AG04450 (cell line): Measurements from ENCODE around the gene SARDH. TPM values are rescaled to one million over a fixed set of nuclear protein-coding genes. Genes with fewer than 3 reads are reported as not detected.

Source experiments
- CTCF ChIA-PET: fragments of 300-600, 350-600 bp; formaldehyde crosslinking; extraction: SDS; loops from one replicate; lab custom pipeline; 2022; ENCODE audit warnings: antibody characterized with exemption, inconsistent platforms; lab: Charles Lee
- POLR2A ChIA-PET: fragments of 350-600 bp; formaldehyde crosslinking; extraction: SDS; loops from one replicate; lab custom pipeline; 2021; ENCODE audit warnings: antibody characterized with exemption, inconsistent platforms; lab: Yijun Ruan, JAX
- DNase-seq: peaks from one replicate; pipeline ENCODE4 v3.0.0-alpha.2; 2011; ENCODE audit warnings: low read depth, low spot score
- H3K27ac ChIP-seq: one replicate; pipeline ENCODE4 v1.5.1; 2012; ENCODE audit warnings: low read depth, low read length, control low read depth
- H3K27me3 ChIP-seq: one replicate; pipeline ENCODE4 v1.6.0; 2012; ENCODE audit warnings: low read length; ENCODE audit not compliant: control insufficient read depth, insufficient read depth
- H3K4me3 ChIP-seq: 2 replicates; pipeline ENCODE4 v1.5.1; 2011; ENCODE audit warnings: mild to moderate bottlenecking, low read depth, low read length, control low read depth
- H3K9me3 ChIP-seq: 2 replicates; pipeline ENCODE4 v1.5.1; 2012; ENCODE audit warnings: low read length; ENCODE audit not compliant: control insufficient read depth, insufficient read depth
- polyA plus RNA-seq: library from polyadenylated mRNA; depleted of rRNA; stranded (reverse); fragments of >200 nt; gene quantifications from 2 replicates; pipeline ENCODE4 v1.2.3, GENCODE V29; 2011
- TF ChIP-seq, protein P1 (sequence below): IDR thresholded peaks from 2 replicates; pipeline ENCODE4 v1.5.1; 2011; ENCODE audit warnings: low read depth, low read length, control low read depth, inconsistent platforms

Gene SARDH
- polyA plus RNA-seq, 1 experiment, result 1.3 TPM

DNA sequence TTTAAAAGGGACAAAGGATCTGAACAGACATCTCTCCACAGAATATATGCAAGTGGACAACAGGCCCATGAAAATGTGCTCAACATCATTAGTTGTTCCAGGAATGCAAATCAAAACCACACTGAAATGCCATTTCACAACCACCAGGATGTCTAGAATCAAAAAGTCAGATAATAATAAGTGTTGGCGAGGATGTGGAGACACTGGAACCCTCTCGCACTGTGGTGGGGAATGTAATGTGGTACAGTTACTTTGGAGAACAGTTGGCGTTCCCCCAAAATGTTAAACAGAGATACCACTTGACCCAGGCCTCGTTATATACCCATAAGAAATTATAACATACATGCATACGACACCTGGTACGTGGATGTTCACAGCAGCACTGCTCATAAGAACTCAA is 38.6 kb downstream of the SARDH start:
- no peak for DNase-seq
- TF ChIP-seq, protein P1, sequence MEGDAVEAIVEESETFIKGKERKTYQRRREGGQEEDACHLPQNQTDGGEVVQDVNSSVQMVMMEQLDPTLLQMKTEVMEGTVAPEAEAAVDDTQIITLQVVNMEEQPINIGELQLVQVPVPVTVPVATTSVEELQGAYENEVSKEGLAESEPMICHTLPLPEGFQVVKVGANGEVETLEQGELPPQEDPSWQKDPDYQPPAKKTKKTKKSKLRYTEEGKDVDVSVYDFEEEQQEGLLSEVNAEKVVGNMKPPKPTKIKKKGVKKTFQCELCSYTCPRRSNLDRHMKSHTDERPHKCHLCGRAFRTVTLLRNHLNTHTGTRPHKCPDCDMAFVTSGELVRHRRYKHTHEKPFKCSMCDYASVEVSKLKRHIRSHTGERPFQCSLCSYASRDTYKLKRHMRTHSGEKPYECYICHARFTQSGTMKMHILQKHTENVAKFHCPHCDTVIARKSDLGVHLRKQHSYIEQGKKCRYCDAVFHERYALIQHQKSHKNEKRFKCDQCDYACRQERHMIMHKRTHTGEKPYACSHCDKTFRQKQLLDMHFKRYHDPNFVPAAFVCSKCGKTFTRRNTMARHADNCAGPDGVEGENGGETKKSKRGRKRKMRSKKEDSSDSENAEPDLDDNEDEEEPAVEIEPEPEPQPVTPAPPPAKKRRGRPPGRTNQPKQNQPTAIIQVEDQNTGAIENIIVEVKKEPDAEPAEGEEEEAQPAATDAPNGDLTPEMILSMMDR, result no peak
- Histone ChIP-seq H3K4me3 (no peak overlapping the region), H3K9me3 (peaks cover 2% of the 10 kb centered on the region; the same call in 1 of the 2 replicates), H3K27me3 (peaks cover 8% of the 10 kb centered on the region), H3K27ac (no peak overlapping the region)
- ChIA-PET CTCF (no interaction called here), POLR2A (no interaction called here)

- TF ChIP-seq, protein P1, result no peak
- POLR2A ChIA-PET, result no interaction called here
- Histone ChIP-seq H3K4me3 (no peak overlapping the region), H3K27me3 (peaks cover 2% of the 10 kb centered on the region), H3K27ac (no peak overlapping the region), H3K9me3 (no peaks in the 10 kb centered on the region)
- DNase-seq, result no peak
- CTCF ChIA-PET, result no interaction called here
Observed at GRCh38 chr9:133696071-133696472, 42.1 kb downstream of the SARDH start.

DNA sequence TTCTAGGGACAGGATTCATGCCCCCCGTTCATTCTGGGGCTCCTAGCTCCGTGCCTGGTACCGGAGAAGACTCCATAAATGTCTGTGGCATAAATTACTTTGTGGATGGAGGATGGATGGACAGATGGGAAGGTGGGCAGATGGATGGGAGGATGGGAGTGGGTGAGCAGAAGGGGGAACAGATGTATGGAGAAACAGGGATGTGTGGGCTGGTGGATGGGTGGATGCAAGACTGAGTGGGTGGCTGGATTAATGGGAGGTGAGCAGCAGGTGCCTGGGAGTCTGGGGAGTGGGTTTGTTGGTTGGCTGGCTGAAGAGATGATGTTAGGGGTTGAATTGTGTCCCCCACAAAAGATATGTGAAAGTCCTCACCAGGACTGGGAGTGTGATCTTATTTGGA is 43.5 kb downstream of the SARDH start:
- POLR2A ChIA-PET, result no interaction called here
- Histone ChIP-seq H3K4me3 (no peak overlapping the region), H3K27me3 (peaks cover 2% of the 10 kb centered on the region), H3K9me3 (no peaks in the 10 kb centered on the region), H3K27ac (no peak overlapping the region)
- no peak for DNase-seq
- CTCF ChIA-PET, result no interaction called here
- TF ChIP-seq, protein P1, result no peak

GRCh38 chr9:133693703-133694529 is 44.2 kb downstream of the SARDH start:
- no peak for DNase-seq
- ChIA-PET POLR2A (no interaction called here), CTCF (no interaction called here)
- Histone ChIP-seq H3K27me3 (no peaks in the 10 kb centered on the region), H3K9me3 (no peaks in the 10 kb centered on the region), H3K27ac (no peak overlapping the region), H3K4me3 (no peak overlapping the region)
- TF ChIP-seq, protein P1, result no peak

- CTCF ChIA-PET, result no interaction called here
Observed at GRCh38 chr9:133693116-133693515, 45.0 kb downstream of the SARDH start.

More at GRCh38 chr9:133693116-133693515, 45.0 kb downstream of the SARDH start:
- Histone ChIP-seq H3K9me3 (no peaks in the 10 kb centered on the region; the same call in 1 of the 2 replicates), H3K27ac (no peak overlapping the region), H3K27me3 (no peaks in the 10 kb centered on the region), H3K4me3 (no peak overlapping the region)
- no peak for DNase-seq
- TF ChIP-seq, protein P1, result no peak
- POLR2A ChIA-PET, result no interaction called here
